GM18907 (cell line): ENCODE data around the gene NTHL1.
"Not testable (repeated sequence)": the region's sequence is repeated elsewhere in the genome, so short reads cannot be mapped to it uniquely, and the experiment has no call there.

Experiments used
- ATAC-seq: cut with Tn5 transposase; IDR thresholded peaks from one replicate; pipeline ENCODE4 v1.9.1; 2021; ENCODE audit warnings: mild to moderate bottlenecking, moderate library complexity; ENCODE audit not compliant: unreplicated experiment

The NTHL1 gene

DNA sequence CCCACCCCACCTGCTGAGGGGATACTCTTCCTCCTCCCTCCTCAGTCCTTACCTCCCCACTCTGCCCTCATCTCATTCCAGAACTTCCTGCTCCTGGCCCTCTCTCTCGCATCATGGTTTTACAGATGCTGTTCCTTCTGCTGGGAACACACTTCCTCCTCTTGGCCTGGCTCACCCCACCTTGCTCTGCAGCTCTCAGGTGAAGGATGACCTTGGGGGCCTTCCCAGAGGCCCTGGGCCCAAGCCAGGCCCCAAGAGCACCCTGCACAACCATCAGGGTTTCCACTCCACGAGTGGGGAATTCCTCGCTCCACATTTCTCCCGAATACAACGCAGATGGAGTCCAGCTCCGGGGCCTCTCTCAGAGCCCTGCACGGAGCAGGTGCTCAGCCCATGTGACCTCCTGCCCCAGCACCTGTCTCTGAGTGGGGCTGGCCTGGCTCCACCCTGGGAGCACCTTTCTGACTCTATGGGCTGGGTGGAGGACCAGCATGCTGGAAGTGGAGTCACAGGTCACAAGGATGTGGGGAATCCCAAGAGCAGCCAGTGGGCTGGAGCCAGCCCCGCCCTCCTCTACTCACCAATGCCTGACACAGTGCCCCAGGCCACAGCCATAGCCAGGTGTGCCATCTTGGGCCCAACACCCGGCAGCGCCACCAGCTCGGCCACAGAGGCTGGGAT, 4.5 kb downstream of the NTHL1 start:
- no peak for ATAC-seq

DNA sequence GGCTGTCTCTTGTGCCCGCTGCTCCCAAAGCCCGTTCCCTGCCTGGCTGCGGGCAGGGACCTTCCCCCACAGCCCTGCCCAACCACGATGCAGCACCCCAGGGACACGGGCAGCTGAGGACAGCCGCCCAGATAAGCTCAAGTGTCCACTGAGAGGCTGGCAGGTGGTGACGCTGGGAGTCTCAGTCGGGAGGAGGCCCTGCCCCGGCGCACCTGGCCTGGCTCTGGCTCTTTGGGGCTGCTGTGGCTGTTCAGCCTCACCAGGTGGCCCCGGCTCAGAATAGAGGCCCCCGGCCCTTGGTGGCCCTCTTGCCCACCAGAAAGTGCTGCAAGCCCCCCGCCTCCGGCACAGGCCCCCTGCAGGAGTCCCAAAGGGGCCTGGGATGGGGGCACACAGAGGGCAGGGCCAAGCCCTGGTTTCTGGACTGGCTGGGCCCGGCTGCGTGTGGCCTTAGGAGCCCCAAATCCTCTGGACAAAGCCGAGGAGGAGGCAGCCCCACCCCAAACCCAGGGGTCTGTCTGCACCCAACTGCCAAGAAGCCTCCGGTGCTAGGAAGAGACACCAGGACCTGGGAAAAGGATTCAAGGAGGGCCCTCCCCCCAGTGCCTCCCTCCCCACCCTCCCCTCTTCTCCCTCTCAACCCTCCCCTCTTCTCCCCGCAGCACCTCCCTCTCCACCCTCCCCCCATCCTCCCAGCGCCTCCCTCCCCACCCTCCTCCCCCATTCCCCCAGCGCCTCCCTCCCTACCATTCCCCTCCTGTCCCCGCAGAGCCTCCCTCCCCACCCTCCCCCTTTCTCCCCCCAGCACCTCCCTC, 5.3 kb downstream of the NTHL1 start:
- no peak for ATAC-seq

DNA sequence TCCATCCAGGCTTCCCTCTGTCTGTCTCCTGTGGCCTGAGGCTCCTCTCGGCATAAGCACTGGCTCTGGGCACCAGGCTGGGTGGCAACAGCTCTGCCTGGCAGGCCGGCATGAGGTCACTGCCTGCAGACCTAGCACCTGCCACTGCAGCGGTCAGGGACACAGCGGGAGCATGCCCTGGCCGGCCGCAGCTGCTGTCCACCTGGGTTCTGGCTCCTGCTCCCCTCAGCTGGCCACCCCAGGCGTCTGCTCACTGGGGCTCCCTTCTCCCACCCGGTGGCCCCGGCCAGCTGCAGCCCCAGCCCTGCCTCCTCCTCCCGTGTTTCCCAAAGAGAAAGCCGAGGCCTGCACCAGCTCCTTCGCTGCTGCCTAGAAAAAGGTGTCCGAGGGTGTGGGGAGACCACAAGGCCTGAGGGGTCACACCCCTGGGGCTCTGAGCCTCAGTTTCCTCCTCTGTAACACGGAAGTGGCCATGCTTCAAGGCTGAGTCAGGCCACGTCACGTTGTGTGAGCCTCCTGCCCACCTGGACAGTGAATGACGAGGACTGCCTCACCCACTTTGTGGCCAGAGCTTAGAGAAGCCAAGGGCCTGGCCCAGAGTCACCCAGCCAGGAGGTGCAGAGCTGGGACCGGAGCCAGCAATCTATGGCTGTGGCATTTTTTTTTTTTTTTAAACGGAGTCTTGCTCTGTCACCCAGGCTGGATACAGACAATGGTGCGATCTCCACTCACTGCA, 6.7 kb downstream of the NTHL1 start:
- no peak for ATAC-seq

DNA sequence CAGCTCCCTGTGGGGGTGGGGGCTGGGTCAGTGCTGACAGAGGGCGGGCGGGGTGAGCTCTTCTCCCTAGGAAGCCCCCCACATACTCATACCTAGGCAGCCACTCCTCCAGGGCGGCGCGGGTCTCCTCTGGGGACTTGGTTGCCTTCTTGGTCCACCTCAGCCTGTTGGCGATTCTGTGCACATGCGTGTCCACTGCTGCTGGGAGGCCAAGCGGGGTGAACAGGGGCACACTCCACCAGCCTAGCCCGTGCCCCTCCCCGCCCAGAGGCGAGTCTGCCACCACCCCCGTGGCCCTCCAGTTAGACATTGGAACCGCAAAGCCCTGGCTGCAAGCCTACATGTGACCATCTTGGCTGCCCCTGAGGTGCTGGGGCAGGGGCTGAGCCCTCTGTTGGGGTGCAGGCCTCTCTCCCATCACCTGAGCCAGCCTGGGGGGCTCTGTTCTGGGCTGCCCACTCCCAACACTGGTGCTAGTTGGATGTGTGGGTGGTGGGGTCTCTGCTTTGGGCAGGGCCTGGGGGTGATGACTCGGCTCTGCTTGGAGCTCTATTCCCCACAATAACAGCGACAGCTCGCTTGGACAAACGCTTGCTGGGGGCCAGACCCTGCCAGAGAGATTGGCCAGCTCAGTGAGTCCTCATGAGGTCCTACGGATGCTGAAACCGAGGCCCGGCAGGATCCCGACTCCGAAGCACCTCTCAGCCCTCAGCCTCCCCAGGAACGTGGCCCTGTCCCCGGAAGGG, 7.4 kb downstream of the NTHL1 start:
- ATAC-seq: no peak

DNA sequence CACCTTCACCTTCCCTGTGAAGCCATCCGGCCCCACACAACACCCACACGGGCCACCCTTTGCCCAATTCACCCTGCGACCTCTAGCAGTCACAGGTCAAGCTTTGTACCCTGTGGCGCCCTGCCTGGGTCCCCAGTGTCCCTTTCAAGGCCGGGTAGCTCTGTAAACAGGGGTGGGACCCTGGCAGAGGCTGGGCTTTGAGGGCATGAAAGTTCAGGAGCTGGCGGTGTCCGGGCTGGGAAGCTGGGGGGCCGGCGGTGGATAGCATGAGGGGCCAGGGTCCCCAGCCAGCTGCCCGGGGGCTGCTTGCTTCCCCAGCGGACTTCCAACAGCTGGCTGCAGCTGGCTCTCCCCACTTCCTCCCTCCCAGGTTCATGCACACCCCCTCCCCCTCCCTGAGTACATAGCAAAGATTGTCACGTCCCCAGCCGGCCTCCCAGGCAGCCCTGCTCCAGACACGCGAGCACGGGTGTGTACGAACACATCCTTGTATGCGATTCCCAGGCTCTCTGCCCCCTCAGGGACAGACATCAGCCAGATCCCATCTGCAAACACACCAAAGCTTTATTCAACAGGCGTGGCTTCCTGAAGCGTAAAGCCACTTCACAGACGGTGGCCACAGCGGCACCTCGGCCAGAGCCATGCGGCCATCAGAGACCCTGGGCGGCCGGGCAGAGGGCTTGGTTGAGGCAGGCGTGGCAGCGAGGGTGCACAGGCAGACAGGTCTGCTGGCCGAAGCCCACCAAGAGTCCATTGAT, 8.2 kb downstream of the NTHL1 start:
- ATAC-seq: no peak

DNA sequence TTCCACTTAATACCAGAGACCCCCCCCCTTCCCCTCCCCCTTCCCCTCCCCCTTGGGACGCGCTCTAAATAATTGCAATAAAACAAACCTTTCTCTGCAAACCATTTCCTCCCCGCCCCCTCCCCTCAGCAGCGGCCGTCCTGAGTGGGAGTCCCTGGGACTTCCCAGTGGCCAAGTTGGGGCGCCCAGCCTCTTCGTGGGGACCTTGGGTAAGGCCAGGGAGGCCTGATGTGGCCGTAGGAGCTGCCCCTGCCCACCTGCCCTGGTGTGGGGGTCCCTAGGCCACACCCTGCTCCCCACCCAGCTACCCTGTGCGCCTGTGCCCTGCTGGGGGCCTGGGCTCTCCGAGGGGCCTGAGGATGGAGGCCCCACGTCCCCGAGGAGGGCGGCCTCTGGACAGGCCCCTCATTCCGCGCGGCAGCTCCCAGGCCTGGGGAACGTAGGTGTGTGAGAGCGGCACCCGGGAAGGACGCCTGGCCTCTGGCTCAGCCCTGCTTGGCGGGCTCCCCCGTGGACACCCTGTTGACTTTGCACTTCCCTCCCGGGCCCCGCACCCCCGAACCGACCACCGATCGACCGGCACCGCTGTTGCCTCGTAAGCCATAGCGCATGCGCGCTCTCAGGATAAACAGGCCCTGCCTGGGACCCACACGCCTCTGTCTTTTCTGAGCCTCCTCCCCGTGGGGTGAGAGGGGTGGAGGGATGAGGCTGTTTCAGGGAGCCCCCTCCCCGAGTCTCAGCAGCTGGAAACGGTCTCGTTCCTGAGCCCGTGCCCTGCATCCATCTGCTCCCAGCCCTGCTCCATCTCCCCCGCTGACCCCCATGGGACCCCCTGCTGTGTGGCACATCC, 9.0 kb downstream of the NTHL1 start:
- no peak for ATAC-seq

DNA sequence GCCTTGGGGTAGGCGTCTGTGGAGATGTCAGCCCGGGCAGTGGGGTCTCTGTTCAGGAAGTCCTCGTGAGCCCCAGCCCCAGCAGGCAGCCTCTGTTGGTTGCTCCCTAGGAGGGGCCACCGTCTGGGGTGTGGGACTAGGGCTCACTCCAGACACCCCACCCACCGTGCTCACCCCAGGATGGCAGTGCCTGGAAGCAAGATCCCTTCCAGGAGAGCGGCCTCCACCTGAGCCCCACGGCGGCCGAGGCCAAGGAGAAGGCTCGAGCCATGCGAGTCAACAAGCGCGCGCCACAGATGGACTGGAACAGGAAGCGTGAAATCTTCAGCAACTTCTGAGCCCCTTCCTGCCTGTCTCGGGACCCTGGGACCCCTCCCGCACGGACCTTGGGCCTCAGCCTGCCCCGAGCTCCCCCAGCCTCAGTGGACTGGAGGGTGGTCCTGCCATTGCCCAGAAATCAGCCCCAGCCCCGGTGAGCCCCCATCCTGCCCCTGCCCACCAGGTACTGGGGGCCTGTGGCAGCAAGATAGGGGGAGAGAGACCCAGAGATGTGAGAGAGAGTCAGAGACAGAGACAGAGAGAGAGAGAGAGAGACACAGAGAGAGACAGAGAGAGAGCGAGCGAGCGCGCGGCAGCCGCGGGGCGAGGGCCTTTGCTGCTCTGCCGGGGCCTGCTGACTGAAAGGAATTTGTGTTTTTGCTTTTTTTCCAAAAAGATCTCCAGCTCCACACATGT, 9.8 kb downstream of the NTHL1 start:
- no peak for ATAC-seq

DNA sequence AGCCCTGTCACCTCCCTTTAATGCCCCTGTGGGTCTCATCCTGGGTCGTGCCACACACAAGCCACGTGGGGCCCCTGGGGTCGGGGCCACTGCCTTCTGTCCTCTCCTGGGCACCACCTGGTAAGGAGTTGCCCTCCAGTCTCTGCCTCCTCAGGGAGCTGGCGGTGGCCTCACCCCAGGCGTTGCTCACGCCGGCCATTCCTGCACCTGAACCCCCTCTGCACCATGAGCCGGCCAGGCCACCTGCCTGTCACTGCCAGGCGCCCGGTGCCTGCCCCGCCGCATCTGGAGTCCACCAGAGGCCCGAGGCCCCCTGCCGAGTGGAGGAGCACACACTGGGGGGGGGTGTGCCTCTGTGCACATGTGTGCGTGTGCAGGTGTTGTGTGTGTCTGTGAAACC, 10.5 kb downstream of the NTHL1 start:
- ATAC-seq: no peak

DNA sequence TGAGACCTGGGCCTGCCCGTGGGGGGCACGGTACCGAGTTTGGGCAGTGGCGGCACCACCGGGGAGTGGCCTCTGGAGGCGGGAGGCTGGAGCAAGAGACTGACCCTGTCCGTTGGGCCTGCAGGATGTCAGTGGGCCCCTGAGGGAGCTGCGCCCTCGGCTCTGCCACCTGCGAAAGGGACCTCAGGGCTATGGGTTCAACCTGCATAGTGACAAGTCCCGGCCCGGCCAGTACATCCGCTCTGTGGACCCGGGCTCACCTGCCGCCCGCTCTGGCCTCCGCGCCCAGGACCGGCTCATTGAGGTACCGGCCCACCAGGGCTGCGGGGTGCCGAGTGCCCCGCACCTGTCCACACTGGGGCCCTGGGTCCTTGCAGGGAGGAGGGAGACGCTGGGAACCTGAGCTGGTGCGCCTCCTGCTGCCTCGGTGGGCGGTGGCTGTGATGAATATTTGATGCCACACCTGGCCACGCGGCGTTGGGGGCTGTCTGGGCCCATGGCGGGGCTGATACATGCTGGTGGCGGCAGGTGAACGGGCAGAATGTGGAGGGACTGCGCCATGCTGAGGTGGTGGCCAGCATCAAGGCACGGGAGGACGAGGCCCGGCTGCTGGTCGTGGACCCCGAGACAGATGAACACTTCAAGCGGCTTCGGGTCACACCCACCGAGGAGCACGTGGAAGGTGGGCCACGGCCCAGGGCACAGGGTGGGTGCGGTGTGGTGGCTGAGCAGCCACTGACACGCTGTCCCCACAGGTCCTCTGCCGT, 11.3 kb downstream of the NTHL1 start:
- ATAC-seq: no peak

DNA sequence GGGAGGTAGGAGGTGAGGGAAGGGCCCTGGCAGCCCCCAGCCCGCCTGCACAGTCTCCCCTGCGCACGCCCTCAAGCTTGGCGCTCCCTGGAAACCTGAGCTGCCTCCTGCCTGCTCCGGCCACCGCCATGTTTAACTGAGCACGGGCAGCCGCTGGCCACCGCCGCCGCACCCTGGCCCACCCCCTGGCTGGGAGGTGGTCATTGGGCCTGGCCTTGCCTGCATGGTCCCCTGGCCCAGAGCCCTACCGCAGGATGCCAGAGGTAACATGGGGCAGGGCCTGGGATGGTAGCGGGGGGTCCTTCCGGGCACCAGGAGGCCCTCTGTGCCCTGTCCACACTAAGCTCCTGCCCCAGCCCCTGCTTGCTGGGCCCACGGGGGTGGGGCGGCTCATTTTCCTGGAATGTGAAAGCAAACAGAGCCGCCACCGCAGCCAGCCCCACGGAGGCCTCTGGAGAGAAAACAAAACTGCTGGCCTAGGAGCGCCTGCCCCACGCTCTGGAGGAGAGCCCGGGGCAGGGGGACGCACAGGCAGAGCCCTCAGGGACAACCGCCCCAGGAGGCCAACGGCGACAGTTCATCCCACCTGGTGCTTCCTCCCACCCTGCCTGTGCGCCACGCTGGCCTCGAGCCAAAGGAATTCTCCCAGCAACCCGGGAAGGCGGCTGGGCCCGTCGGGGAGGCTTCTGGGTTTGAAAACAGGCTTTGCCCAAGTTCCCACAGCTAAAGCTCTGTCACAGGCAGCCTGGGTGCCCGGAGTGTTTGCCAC, 12.0 kb downstream of the NTHL1 start:
- no peak for ATAC-seq

DNA sequence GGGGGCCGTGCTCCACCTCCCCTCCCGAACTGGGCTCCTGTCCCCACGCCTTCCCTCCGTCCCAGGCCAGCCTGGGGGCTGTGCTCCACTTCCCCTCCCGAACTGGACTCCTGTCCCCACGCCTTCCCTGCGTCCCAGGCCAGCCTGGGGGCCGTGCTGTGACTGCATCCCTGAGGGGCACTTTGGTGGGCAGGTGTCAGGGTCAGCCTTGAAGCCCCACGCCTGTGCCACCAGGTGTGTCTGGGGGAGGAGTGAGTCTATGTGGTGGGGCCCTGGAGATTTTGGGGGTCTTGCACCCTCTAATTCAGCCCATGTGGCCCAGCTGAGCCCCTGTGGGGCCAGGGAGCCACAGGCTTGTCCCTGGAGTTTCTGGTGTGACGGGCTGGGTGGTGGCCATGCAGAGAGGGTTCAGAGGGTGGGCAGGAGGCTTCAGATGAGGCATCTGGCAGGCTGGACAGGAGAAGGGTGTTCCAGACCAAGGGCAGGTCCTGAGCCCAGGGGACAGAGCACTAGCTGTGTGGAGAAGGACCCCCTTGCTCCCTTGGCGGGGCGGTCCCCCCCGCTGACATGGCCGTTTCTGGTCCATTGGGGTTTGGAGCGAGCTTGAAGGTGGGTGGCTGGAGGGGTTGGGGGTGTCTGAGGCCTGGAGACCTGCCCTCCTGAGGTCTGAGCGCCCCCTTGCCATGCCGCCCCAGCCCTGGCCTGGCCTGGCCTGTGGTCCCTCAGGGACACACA, 12.8 kb downstream of the NTHL1 start:
- ATAC-seq: no peak

DNA sequence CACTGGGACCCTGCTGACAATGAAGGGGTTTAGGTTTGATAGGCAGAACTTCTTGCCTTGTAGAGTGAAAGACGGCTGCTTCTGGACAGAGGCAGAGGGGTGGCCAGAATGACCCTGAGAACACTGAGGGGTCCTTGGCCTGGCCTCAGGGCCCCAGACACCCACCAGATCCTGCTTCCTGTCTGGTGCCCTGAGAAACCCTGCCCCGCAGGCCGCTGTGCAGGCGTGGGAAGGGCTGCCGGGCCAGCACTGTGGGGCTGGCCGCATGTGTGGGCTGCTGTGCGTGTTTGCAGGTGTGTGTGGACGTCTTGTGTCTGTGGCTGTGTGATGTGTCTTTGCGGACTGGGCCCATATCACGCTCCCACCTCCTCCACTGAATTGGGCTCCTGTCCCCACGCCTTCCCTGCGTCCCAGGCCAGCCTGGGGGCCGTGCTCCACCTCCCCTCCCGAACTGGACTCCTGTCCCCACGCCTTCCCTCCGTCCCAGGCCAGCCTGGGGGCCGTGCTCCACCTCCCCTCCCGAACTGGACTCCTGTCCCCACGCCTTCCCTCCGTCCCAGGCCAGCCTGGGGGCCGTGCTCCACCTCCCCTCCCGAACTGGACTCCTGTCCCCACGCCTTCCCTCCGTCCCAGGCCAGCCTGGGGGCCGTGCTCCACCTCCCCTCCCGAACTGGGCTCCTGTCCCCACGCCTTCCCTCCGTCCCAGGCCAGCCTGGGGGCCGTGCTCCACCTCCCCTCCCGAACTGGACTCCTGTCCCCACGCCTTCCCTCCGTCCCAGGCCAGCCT, 13.5 kb downstream of the NTHL1 start:
- ATAC-seq: not testable (repeated sequence)

DNA sequence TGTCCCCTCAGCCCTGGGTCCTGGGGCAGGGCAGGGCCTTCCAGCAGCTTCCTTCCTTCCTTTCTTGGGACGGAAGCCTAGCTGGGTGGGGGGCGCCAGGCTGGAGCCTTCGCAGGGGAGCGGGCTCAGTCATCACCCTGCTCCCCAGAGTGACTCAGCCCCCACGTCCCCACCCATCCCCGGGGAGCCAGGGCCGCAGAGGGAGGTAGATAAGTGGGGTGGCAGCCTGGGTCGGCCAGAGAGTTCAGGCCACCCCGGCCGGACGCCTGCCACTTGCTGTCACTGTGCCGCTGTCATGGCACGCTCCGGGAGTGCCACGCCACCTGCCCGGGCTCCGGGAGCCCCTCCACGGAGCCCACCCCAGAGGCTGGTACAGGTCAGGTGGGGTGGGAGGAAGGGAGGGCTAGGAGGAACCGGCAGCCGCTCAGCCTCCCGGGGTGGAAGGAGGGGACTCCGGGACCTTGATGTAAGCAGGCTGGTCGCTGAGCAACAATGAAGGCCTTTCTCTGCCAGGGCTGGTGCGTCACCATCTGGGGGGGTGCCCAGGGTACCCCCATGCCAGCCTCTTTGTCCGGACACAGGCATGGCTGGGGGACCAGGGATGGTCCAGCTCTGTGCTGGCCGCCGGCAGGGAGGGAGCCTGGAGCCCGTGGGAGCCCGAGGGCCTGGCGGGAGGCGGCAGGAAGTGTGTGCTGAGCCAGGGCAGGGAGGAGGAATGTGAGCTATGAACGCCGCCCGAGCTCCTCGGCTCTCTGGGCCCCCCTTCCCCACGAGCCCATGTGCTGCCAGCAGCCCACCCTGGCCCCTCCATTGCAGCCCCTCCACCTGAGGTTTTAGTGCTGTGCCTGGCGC, 14.4 kb downstream of the NTHL1 start:
- no peak for ATAC-seq

DNA sequence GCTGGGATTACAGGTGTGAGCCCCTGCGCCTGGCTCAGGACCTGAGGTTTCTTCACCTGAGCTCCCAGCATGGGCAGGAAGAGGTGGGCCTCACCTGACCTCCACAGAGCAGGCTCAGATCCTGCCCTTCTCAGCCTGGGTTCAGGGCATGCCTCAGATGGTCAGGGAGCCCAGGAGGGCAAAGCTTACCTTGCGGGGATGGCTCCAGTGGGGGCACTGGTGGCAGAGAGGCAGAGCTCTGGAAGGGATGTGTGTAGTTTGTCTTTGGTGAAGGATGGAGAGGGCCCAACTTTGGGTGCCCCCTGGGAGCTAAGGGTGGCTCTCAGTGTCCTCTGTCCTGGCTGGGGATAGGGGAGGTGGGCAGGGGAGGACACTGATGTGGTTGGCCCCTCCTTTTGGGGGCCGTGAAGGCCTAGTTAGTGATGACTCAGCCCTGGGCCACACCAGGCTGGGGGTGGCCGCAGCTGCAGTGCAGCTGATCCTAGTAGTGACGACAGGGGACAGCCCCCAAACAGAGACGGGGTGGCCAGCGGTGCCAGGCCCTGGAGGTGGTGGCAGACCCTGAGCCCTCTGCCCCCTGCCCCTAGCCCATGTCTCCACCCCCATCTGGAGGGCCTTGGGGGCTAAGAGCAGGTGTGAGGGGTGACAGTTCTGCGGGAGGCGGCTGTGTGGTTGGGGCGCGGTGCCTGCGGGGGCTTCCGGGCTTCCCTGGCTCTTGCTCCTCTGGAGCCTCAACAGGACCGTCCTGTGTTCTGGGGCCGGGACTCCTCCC, 15.2 kb downstream of the NTHL1 start:
- ATAC-seq: no peak
